Smooth muscle cell (in vitro differentiated cells): ENCODE results near the gene GPR78. TPM values are rescaled to one million over a fixed set of nuclear protein-coding genes. Genes with fewer than 3 reads are reported as not detected.

Source experiments
- DNase-seq: peaks from one replicate; lab custom pipeline; 2025; ENCODE audit not compliant: unreplicated experiment; lab: John Stamatoyannopoulos, UW
- H2AFZ ChIP-seq: fragments of 200-600 bp; sonication (generic); 2 replicates; pipeline ENCODE4 v1.6.0; 2016; ENCODE audit warnings: antibody characterized with exemption, low read depth, mild to moderate bottlenecking
- H3F3A ChIP-seq: fragments of 200-600 bp; sonication (generic); 2 replicates; pipeline ENCODE4 v1.6.0; 2017; ENCODE audit warnings: antibody characterized with exemption, low read depth
- H3K27ac ChIP-seq: fragments of 200-600 bp; sonication (generic); 2 replicates; pipeline ENCODE4 v1.5.1; 2016; ENCODE audit warnings: low read depth, mild to moderate bottlenecking
- H3K27me3 ChIP-seq: fragments of 200-600 bp; sonication (generic); 2 replicates; pipeline ENCODE4 v1.6.1; 2016; ENCODE audit warnings: low read depth, mild to moderate bottlenecking
- H3K36me3 ChIP-seq: fragments of 200-600 bp; sonication (generic); 2 replicates; pipeline ENCODE4 v1.5.1; 2016; ENCODE audit warnings: low read depth
- H3K4me1 ChIP-seq: fragments of 200-600 bp; sonication (generic); 2 replicates; pipeline ENCODE4 v1.5.1; 2016; ENCODE audit warnings: low read depth
- H3K4me2 ChIP-seq: fragments of 200-600 bp; sonication (generic); 2 replicates; pipeline ENCODE4 v1.6.0; 2016; ENCODE audit warnings: mild to moderate bottlenecking
- H3K4me3 ChIP-seq: fragments of 200-600 bp; sonication (generic); 2 replicates; pipeline ENCODE4 v1.5.1; 2016; ENCODE audit warnings: mild to moderate bottlenecking
- H3K79me2 ChIP-seq: fragments of 200-600 bp; sonication (generic); 2 replicates; pipeline ENCODE4 v1.6.0; 2016; ENCODE audit warnings: low read depth, mild to moderate bottlenecking
- H3K9ac ChIP-seq: fragments of 200-600 bp; sonication (generic); 2 replicates; pipeline ENCODE4 v1.6.0; 2016; ENCODE audit warnings: low read depth
- H3K9me3 ChIP-seq: fragments of 200-600 bp; sonication (generic); replicated peaks from 2 replicates; pipeline ENCODE4 v1.5.1; 2016; ENCODE audit warnings: low read depth
- H4K20me1 ChIP-seq: fragments of 200-600 bp; sonication (generic); 2 replicates; pipeline ENCODE4 v1.6.0; 2016; ENCODE audit warnings: low read depth
- CTCF ChIP-seq: fragments of 200-600 bp; sonication (generic); IDR thresholded peaks from 2 replicates; pipeline ENCODE4 v1.5.1; 2017; ENCODE audit warnings: borderline replicate concordance, mild to moderate bottlenecking, antibody characterized with exemption; ENCODE audit not compliant: insufficient read depth, poor library complexity, severe bottlenecking
- WGBS: methylation state at CpG from one replicate; pipeline ENCODE4 v1.1.7; 2016; ENCODE audit warnings: low lambda C conversion rate; 5-methylcytosine and 5-hydroxymethylcytosine counted together
- polyA plus RNA-seq: library from polyadenylated mRNA; unstranded; fragments of >200 nt; fragmentation: Nextera tagmentation; extraction: Ambion mirVana; gene quantifications from 2 replicates; pipeline ENCODE4 v1.2.1, GENCODE V29; 2016
- total RNA-seq: library from RNA; depleted of rRNA; stranded (reverse); fragments of >200 nt; gene quantifications from 2 replicates; pipeline ENCODE4 v1.2.3, GENCODE V29; 2014

GPR78 gene
- total and polyA plus RNA-seq, 2 experiments from 2014 or later, result 0.05 TPM; not detected in 1

- 26% methylated on average over 4 of the region's 4 CpGs for WGBS
- no peaks in the 10 kb centered on the region for H4K20me1 ChIP-seq
- peak overlapping the region; percentile 56 for H3K9ac ChIP-seq
- H3K27ac ChIP-seq, result peak overlapping the region; percentile 85
- TF ChIP-seq CTCF, result no peak
- H2AFZ ChIP-seq, result no peak overlapping the region
- no peaks in the 10 kb centered on the region for H3K36me3 ChIP-seq
- peak overlapping the region; percentile 17 for H3K4me3 ChIP-seq
- H3K27me3 ChIP-seq, result no peaks in the 10 kb centered on the region
- H3K4me2 ChIP-seq, result peak overlapping the region; percentile 11
- H3F3A ChIP-seq, result no peaks in the 10 kb centered on the region
- no peaks in the 10 kb centered on the region for H3K4me1 ChIP-seq
- no peaks in the 10 kb centered on the region for H3K9me3 ChIP-seq
- DNase-seq, result no peak
- H3K79me2 ChIP-seq, result no peaks in the 10 kb centered on the region
Measured at GRCh38 chr4:8534129-8534528, 46.1 kb upstream of the GPR78 start.

GRCh38 chr4:8534611-8535010 lies 45.6 kb upstream of the GPR78 start:
- Histone ChIP-seq H3K36me3 (no peaks in the 10 kb centered on the region), H3K9ac (peak overlapping the region; percentile 29), H3K27ac (peak overlapping the region; percentile 85), H3F3A (no peaks in the 10 kb centered on the region), H3K4me1 (no peaks in the 10 kb centered on the region), H3K9me3 (no peaks in the 10 kb centered on the region), H3K4me3 (no peak overlapping the region), H2AFZ (no peak overlapping the region), H3K4me2 (peak overlapping the region; percentile 4), H4K20me1 (no peaks in the 10 kb centered on the region), H3K79me2 (no peaks in the 10 kb centered on the region), H3K27me3 (no peaks in the 10 kb centered on the region)
- no peak for TF ChIP-seq CTCF
- 74% methylated on average over 2 of the region's 2 CpGs for WGBS
- DNase-seq, result no peak

DNA sequence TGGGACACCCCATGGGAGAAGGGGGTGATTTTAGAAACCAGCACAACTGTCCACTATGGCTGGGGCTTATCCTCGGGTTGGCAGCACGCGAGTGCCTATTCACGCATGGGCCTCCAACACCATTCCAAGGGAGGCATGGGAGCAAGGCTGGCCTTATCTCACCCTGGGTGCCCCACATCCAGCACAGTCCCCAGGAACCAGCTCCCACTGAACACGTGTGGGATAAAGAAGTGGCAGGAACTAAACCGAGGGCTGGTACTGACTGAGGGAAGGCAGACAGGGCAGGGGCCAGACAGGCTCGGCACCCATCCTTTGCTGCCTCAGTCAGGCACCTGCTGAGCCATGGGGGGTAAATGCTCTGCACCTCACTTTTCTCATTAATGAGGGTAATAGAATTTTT lies 43.7 kb upstream of the GPR78 start:
- Histone ChIP-seq H3K4me2 (no peak overlapping the region), H3K9ac (no peak overlapping the region), H2AFZ (no peak overlapping the region), H3K36me3 (no peaks in the 10 kb centered on the region), H3F3A (no peaks in the 10 kb centered on the region), H3K27ac (no peak overlapping the region), H3K4me1 (no peaks in the 10 kb centered on the region), H3K9me3 (no peaks in the 10 kb centered on the region), H4K20me1 (no peaks in the 10 kb centered on the region), H3K27me3 (no peaks in the 10 kb centered on the region), H3K79me2 (no peaks in the 10 kb centered on the region), H3K4me3 (no peak overlapping the region)
- WGBS, result 88% methylated on average over 7 of the region's 7 CpGs
- TF ChIP-seq CTCF, result no peak
- DNase-seq, result no peak

- no peak for DNase-seq
- Histone ChIP-seq H3K4me3 (no peak overlapping the region), H4K20me1 (no peaks in the 10 kb centered on the region), H3K27me3 (no peaks in the 10 kb centered on the region), H3K27ac (no peak overlapping the region), H3K9ac (no peak overlapping the region), H3K4me2 (no peak overlapping the region), H3F3A (no peaks in the 10 kb centered on the region), H3K79me2 (no peaks in the 10 kb centered on the region), H2AFZ (no peak overlapping the region), H3K9me3 (no peaks in the 10 kb centered on the region), H3K4me1 (no peaks in the 10 kb centered on the region), H3K36me3 (no peaks in the 10 kb centered on the region)
- 72% methylated on average over 9 of the region's 9 CpGs for WGBS
- no peak for TF ChIP-seq CTCF
Measured at GRCh38 chr4:8537041-8537461, 43.1 kb upstream of the GPR78 start.
